Lower leg skin (tissue), 4 donors: ENCODE results near the gene SLC22A16. TPM values are rescaled to one million over a fixed set of nuclear protein-coding genes. Genes with fewer than 3 reads are reported as not detected.

Experiments used
- DNase-seq, 2 donors: peaks; one replicate each; pipeline ENCODE4 v3.0.0-alpha.2; 2019; ENCODE audit warnings: low spot score in 2 of 2
- H3K4me3 ChIP-seq: fragments of 200-600 bp; sonication (generic); 2 replicates; pipeline ENCODE4 v1.5.1; 2017; ENCODE audit warnings: mild to moderate bottlenecking, low read depth; ENCODE audit not compliant: poor library complexity, severe bottlenecking
- POLR2A ChIP-seq, 2 donors: fragments of 450-650 bp; IDR thresholded peaks; one replicate each; pipeline ENCODE4 v1.6.1; 2016 to 2017; ENCODE audit warnings: antibody characterized with exemption in 2 of 2, mild to moderate bottlenecking in 1 of 2, moderate library complexity in 1 of 2
- WGBS, 2 donors: methylation state at CpG; one replicate each; pipeline ENCODE4 v1.1.5; 2018; 5-methylcytosine and 5-hydroxymethylcytosine counted together
- intact Hi-C: fragments of 100-400 bp; cut with DNase I; formaldehyde crosslinking; loops from one replicate; pipeline ENCODE4 v1.15.0; 2023; ENCODE audit warnings: low total_unique reads
- total RNA-seq, 4 donors: library from RNA; depleted of rRNA; stranded (reverse); fragments of >200 nt; gene quantifications; one replicate each; pipeline ENCODE4 v1.1.0, GENCODE V29; 2016
- TF ChIP-seq, protein P1 (sequence below), 3 donors: fragments of 450-650 bp; IDR thresholded peaks; one replicate each; pipeline ENCODE4 v1.5.1; 2016; ENCODE audit warnings: antibody characterized with exemption in 3 of 3, mild to moderate bottlenecking in 3 of 3, moderate library complexity in 2 of 3

The SLC22A16 gene
- total RNA-seq, 4 donors from 2014 or later: 0.17 TPM; not detected in 3

DNA sequence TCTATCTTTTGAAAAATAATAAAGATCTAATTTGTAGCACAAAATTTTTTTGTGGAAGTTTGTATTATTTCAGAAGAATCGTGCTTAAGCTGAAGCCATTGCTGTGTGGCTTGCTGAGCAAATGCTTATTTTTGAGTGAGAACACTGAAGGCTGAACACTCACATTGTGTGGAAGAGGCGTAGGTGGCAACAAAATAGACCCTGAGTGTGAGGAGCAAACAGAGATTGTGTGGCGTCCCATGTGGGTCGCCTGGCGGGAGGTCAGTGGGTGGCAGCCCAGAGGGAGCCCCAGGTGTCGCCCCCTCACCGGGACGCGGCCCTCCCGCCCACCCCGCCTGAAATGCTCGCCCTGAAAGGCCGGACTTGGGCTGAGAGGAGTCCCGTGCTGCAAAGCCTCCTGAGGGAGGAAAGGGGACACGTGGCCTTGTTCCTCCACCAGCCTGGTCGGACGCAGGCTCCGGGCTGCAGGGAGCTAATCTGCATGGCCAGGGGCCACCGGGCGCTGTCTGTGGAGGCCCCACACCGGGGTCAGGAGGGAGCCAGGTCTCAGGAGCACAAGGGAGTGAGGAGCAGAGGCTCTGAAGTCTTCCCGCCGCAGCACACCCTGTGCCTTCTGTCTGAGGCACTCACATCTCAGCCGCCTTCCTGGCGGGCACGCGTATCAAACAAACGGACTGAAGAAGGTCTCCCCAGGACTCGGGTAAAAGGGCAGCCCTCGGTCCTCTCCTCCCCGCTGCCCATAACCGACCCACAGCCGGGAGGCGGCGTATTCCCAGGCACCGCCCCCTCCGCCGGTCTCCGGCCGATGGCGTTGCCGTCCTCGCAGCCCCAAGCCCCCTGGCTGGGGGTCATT is 77.0 kb downstream of the SLC22A16 start:
- DNase-seq: no peak
- WGBS, 2 donors: 48 to 60% methylated on average over 28 to 41 of the region's 43 CpGs
- intact Hi-C loops: no loop called here
- no peak overlapping the region for H3K4me3 ChIP-seq
- TF ChIP-seq, protein P1, sequence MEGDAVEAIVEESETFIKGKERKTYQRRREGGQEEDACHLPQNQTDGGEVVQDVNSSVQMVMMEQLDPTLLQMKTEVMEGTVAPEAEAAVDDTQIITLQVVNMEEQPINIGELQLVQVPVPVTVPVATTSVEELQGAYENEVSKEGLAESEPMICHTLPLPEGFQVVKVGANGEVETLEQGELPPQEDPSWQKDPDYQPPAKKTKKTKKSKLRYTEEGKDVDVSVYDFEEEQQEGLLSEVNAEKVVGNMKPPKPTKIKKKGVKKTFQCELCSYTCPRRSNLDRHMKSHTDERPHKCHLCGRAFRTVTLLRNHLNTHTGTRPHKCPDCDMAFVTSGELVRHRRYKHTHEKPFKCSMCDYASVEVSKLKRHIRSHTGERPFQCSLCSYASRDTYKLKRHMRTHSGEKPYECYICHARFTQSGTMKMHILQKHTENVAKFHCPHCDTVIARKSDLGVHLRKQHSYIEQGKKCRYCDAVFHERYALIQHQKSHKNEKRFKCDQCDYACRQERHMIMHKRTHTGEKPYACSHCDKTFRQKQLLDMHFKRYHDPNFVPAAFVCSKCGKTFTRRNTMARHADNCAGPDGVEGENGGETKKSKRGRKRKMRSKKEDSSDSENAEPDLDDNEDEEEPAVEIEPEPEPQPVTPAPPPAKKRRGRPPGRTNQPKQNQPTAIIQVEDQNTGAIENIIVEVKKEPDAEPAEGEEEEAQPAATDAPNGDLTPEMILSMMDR (IDR thresholded peaks at IDR 0.05): no peak
- TF ChIP-seq POLR2A (IDR thresholded peaks at IDR 0.05): no peak

DNA sequence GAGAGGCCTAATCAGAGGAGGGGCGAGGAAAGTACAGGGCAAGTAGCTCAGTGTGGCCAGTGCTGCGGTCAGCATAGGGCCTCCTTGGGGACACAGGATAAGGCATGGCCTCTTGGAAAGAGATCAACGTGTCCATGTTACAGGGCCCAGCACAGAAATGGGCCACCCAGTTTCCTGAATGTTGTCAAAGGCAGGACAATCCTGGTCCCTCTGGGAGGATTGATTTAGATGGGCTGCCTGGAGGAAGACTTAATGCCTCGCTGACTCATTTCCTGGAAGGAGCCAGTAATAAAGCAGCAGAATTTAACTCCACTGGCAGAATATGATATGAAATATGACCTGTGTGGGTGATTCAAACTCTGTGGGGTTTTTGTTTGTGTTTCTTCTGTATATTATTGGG is 77.6 kb downstream of the SLC22A16 start:
- no peak overlapping the region for H3K4me3 ChIP-seq
- no peak for TF ChIP-seq POLR2A (IDR thresholded peaks at IDR 0.05)
- TF ChIP-seq, protein P1 (IDR thresholded peaks at IDR 0.05): no peak
- WGBS, 2 donors: 85 to 91% methylated on average over 4 of the region's 4 CpGs
- intact Hi-C loops: no loop called here
- DNase-seq: no peak

DNA sequence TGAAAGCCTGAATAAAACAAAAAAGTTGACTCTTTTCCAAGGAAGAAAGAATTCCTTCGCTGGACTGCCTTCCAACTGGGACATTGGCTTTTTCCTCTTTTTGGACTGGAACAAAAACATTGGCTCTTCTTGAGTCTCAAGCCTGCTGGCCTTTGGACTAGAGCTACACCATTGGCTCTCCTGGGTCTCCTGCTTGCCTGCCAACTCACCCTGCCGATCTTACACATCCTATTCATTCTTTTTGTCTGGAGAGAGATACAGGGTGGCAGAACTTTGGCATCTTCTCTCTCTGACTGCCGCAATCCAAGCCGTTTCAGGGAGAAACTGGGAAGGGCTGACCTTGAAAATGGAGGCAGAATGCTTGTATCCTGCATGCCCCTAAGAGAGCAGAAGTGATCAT is 81.2 kb downstream of the SLC22A16 start:
- no peak overlapping the region for H3K4me3 ChIP-seq
- no peak for TF ChIP-seq POLR2A (IDR thresholded peaks at IDR 0.05)
- TF ChIP-seq, protein P1 (IDR thresholded peaks at IDR 0.05): no peak
- 53 to 58% methylated on average over 4 of the region's 4 CpGs for WGBS, 2 donors
- intact Hi-C loops: no loop called here
- DNase-seq: no peak

DNA sequence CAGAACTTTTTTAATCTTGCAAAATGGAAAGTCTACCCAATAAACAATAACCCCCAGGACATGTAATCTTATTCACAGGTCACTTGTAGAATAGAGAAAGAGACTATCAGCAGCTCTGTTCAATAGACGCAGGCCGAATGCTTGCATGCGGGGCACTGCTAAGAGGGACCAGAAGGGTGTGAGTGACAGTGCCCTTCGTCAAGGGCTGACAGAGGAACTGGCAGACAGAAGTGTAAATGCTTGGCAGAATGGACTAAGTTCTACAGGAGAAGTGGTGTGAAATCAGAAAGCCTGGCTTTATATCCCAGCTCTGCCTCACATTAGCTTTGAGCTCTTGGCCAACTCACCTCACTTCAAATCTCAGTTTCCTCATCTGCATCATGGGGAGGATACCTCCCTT is 82.0 kb downstream of the SLC22A16 start:
- no peak for TF ChIP-seq POLR2A (IDR thresholded peaks at IDR 0.05)
- TF ChIP-seq, protein P1 (IDR thresholded peaks at IDR 0.05): no peak
- 95 to 100% methylated on average over 4 of the region's 4 CpGs for WGBS, 2 donors
- intact Hi-C loops: loop anchor here (5.0 kb wide), 1 partner anchor 692 kb away; no protein-coding TSS in a partner anchor
- H3K4me3 ChIP-seq: no peak overlapping the region
- DNase-seq: no peak

DNA sequence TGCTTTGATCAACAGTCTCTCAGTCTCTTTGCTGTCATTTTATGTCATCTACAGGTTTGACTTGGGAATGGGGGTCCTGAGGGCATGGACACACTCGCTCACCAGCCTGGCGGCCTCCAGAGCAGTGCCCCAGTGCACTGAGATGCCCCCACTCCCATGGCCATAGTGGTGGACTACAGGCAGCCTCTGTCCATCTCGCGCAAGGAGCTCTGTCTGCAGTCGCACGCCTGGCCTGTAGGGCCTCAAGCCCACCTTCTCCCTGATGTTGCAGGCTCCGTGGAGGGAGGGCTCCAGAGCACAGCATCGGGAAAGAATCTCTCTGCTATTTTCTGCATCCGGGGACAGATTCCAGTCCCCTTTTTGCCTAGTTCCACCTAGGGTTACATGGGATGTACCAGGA is 83.7 kb downstream of the SLC22A16 start:
- no peak overlapping the region for H3K4me3 ChIP-seq
- 78 to 84% methylated on average over 9 of the region's 9 CpGs for WGBS, 2 donors
- TF ChIP-seq, protein P1 (IDR thresholded peaks at IDR 0.05): no peak
- no peak for TF ChIP-seq POLR2A (IDR thresholded peaks at IDR 0.05)
- intact Hi-C loops: loop anchor here (5.0 kb wide), 1 partner anchor 690 kb away; no protein-coding TSS in a partner anchor
- no peak for DNase-seq
